NCI-H1092 (cell line): Measurements from ENCODE around the gene PKHD1.
A peak's percentile ranks its signal among the peaks of the same experiment; 100 is the strongest.
"Not testable (repeated sequence)": the region's sequence is repeated elsewhere in the genome, so short reads cannot be mapped to it uniquely, and the experiment has no call there.

Experiments
- DNase-seq: peaks from one replicate; lab custom pipeline; 2025; lab: John Stamatoyannopoulos, UW

PKHD1 gene

DNA sequence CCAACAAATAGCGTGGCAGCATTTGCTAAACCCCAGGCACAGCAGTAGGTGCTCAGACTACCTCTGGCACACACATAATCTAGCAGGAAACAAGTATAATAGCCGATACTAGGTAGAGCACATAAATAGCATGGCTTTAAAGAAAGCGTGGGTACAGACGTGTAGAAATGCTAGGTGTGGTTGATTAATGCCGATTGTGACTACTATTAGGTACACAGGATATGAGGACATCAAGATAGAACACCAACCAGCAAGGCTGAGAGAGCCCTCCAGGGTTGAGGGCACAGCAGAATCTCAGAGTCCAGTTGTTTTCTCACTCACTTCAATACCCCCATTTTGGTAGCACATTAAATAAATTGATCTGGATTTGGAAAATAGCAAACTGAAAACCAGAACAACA is 100.5 kb downstream of the PKHD1 start:
- DNase-seq = no peak

DNA sequence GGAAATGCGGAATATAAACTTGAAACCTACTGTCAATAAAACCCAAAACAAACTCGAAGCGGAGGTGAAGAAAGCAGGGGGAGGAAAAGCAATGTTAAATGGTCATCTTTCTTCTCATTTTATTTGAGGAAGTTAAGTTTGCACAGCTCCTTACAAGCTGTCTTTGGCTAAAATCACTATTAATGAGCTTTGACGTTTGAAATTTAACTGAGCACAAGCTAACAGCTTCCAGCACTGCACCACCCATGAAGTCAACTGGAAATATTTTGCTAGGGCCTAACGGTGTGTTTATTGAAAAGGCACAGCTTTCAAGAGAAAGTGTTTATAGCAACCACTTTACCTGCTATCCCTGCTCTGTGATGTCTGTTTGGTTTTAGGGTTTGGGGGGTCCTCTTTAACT is 103.8 kb downstream of the PKHD1 start:
- DNase-seq = no peak

DNA sequence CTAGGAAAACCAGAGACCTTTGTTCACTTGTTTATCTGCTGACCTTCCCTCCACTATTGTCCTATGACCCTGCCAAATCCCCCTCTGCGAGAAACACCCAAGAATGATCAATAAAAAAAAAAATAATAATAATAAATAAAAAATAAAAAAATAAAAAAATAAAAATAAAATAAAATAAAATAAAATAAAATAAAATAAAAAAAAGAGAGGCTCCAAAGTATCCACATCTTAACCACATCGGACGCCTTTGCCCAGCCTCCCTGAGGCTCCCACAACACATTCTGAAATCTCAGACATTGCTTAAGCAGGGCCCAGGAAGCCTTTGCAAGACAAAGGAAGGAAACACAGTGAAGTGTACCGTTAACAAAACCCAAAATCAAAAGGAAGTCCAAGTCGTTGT is 104.7 kb downstream of the PKHD1 start:
- not testable (repeated sequence) for DNase-seq

DNA sequence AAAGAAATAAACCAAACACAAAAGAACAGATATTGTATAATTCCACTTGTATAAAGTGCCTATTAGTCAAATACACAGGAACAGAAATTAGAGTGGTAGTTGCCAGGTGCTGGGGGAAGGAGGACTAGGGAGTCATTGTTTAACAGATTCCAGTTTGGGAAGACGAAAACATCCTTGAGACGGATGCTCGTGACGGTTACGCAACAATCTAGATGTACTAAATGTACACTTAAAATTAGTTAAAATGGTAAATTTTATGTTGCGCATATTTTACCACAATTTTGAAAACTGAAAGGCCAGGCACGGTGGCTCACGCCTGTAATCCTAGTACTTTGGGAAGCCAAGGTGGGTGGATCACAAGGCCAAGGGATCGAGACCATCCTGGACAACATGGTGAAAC is 111.0 kb downstream of the PKHD1 start:
- DNase-seq = no peak

DNA sequence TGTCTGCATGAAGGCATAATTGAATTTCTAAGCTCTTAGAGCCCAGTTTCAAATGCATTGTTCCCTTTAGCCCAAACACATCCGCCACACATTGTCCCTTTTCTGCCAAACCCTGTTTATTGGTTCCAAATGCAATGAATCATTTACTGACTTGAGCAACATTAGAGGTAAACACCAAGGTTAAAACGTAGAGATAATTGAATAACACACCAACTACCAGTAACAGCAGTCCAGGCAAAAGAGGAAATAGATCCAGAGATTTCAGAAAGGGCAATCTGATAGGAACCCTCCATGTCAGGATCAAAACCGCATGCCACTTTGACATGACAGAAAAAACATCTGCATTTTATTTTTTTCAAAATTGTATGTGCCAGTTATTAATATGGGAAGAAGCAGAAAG is 114.8 kb downstream of the PKHD1 start:
- no peak for DNase-seq

DNA sequence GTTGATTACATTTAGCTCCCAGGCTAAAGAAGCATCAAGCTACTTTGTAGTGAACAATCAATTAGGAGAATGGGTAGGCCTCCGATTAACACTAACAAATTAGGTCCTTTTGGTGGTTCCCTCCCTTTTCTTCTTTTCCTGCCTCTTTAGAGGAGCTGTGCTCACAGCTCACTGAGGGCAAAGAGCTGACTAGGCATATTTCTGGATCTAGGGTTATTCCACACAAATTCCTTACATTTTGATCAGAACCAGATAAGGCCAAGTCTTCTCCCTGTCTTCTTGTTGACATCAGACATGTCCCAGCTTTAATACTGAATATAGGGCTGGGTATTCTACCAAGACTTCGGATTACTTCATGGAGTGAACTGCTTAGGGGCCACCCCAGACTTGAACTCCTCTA is 119.1 kb downstream of the PKHD1 start:
- no peak for DNase-seq

DNA sequence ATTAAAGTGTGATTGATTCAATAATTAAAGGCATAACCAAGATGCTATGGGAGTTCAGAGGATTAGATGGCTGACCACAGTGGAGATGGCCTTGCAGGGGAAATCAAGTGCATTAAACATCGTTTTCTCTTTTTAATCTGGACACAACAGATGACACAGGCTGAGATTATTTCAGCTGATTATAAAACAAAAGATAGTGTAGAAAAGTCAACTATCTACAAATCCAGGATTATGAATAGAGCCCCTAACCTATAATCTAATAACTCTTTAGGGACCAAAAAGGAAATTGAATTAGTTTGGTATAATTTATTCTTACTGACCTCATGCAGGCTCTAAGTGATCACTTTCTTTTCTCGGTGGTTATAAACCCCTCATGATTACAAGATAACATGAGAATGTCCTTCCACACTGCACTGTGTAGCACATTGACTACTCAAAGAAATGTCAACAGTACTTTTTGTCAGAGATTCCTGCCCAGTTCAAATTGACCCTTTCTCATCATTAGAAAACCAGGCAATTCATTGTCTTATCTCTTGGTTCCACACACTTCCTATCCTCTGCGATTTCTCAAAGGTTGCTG is 122.1 kb downstream of the PKHD1 start:
- no peak for DNase-seq

DNA sequence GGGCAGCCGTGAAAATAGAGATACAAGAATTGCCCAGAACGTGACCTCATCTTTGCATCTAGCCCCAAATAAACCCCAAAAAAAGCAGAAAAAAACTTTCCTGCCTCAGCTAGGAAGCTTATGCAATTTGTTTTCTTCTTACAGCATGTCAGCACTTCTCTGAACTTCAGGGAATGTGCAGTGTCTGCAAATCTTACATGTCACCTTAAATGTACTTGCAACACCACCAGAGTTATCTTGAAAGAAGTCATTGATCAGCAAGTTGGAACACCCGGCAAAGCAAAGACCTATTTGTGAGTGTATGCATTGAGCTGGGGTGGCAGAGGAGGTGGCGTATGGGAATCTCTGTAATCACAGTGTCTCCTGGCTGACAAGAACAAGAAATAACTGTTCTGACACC is 123.4 kb downstream of the PKHD1 start:
- no peak for DNase-seq

DNA sequence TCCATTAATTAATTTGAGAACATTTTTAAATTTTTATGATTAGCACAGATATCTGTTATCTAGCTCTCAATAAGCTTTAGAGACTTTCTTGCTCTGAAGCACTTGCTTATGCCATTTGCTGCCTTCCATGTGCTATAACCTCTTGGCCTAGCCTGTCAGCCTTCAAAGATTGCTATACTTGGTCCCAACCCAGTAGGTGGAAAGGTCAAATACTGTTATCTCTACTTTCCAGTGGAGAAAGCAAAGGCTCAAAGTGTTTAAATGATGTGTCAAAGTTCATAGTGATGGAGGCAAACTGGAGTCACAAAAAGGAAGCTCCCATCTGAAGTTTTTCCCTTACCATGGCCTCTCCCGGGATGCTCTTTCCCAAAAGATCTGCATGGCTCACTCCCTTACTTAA is 125.1 kb downstream of the PKHD1 start:
- no peak for DNase-seq

DNA sequence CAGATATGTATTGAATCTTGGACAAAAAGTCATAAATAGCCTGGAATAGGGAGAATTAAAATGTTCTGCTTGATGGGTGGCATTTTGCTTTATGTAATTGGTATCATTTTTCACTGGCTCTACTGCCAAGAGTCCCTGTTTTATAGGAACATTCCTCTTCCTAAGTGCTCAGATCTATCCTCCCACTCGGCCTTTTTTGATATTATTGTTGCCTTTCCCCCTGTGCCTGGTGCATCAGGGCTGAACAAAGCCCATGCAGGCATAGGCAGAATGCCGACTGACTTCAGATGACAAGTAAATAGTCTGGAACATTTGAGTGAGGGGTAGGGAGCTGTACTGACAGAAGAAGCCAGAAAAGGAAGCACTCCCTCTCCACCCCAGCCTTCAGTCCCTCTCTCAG is 127.0 kb downstream of the PKHD1 start:
- DNase-seq = no peak

DNA sequence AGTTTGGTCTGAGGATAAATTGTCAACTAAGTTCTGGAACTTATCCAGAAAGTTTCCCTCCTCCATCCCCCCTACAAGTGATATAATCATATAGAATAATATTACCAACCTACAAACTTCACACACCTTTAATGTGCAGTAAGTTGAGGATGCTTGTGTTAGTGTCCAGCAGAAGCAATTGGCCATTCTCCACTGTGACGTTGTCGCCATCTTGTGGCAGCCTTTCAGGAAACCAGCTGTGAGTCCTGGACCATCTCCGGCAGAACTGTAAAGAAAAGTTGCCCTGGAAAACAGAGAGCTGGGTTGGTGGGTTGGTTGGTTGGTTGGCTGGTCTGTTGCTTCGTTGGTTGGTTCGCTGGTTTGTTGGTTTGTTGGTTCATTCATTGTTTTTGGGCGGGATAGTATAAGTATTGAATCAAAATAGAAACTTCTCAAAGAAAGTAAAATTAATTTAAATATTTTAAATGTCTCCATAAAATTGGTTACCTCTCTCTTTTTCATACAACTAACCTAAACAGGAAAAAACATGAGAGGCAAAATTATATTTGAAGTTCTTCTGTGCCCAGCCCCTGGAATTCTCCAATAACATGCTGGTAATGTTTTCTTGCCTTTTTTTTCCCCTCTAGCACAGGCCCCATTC is 127.5 kb downstream of the PKHD1 start:
- DNase-seq = peak; percentile 20

DNA sequence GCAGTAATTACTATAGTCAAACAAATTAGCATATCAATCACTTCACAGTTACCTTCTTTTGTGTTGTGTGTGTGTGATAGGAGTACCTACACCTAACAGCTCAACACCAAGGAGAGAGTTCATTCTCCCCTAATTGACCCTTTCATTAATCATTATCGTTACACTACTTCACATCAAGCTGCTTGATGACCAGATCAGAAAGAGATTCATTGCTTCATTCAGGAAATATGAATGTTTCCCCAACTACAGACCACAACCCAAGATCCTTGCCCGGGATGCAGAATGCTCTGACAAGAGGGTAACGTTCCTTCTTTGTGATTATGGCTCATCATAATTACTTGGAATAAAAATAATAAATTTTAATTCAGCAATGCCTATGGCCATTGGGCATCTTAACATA is 132.7 kb downstream of the PKHD1 start:
- no peak for DNase-seq

DNA sequence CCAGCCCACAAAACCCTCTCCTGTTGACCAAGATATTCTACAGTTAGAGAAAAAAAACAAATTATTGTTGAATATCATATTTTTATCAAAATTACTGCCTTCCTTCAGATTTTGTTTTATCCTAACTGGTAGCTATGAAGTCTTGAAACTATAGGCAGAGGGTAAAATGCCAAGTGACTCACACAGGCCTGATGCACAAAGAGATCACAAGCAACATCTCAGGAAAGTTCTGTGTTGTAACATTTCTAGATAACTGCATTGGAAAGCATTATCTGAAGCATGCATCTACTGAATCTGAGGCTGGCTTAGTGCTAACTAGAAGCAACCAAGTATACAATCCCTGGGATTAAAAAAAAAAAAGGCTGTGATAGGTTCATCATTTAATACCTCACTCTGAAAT is 134.2 kb downstream of the PKHD1 start:
- DNase-seq = no peak

DNA sequence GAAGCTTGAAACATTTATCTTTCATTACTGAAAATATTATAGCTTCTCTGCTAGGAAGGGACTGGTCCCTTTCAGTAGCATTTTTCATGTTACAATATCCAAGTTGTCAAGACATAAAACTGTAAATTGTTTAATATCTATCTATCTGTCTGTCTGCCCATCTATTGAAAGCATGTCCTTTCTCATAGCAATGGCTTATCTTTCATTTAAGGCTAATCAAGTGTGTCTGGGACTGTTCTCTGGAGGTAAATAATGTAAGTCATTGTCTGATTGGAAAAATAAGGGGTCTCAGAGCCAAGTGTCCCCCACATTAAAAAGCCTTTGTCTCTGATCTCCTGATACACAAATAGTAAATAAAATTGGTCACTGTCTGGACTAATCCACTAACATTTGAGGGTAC is 135.5 kb downstream of the PKHD1 start:
- DNase-seq = no peak

DNA sequence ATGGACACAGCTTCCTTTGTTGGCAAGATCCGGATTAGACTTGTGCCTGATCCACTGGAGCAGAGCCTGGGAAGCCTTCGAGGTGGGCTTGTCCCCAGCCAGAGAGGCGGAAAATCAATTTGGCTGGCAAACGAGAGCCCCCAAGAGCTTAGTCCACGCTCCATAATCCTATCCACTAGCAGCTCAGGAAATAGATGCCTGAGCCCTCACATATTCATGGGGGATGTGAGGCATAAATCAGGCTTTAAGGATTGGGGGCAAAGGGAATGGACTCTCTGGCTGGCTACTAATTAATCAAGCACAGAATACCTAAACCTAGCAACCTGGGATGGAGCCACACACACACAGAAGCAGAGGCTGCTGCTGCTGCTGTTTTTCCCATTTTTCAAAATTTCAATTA is 137.9 kb downstream of the PKHD1 start:
- no peak for DNase-seq

DNA sequence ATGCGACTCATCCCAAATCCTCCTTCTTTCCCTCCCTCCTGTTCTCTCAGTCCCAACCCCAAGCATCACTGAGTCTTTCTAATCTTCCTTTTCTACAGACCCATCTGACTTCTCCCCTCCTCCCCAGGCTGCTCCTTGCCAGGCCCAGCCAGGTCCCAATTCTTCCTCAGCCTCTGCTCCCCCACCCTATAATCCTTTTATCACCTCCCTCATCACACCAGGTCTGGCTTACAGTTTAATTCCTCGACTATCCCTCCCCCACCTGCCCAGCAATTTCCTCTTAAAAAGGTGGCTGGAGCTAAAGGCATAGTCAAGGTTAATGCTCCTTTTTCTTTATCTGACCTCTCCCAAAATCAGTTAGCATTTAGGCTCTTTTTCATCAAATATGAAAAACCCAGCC is 147.7 kb downstream of the PKHD1 start:
- DNase-seq = not testable (repeated sequence)

DNA sequence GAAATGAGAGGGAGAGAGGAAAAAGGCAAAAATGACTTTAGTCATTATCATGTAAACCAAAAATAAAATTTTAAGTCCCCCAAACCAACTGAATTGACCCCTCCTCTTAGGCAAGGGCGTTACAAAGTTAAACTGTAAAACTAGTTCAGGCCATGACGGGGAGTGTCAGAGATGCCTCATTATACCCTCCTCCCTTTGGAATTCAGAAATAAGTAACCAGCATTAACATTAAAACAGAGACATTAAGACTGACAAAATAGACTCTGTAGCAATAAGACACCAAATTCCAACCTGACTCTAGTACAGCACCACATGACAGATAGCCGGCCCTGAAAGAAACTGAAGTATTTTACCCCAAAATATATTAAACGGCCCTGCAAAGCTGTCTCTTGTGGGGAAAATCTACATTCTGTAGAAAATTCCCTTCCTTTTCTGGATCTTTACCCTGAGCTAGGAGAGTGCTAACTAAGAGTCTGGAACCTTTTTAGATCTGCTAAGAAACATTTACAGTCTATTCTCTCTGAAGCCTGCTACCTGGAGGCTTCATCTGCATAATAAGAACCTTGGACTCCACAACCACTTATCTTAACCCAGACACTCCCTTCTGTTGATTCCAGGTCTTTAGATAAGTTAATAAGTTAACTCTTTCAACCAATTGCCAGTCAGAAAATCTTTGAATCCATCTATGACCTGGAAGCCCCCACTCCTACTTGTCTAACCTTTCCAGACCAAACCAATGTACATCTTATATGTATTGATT is 150.7 kb downstream of the PKHD1 start:
- no peak for DNase-seq

DNA sequence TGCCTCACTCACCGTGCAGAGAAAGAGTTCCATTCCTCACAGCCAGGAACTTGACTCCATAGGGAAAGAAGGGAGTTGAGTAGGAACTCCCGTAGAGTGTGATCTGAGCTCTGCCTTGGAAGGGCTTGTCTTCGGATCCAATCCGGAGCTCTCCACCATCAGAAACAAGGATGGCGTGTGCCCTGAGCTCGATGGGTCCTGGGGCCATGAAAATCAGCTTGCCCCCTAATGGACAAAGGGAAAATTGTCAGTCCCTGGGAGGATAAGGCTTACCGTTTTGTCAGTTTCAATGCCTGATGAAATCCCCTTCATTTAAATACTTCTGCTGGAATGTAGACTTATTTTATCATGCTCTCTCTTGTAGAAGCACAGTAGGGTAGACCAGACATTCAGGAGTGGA is 153.3 kb downstream of the PKHD1 start:
- no peak for DNase-seq

DNA sequence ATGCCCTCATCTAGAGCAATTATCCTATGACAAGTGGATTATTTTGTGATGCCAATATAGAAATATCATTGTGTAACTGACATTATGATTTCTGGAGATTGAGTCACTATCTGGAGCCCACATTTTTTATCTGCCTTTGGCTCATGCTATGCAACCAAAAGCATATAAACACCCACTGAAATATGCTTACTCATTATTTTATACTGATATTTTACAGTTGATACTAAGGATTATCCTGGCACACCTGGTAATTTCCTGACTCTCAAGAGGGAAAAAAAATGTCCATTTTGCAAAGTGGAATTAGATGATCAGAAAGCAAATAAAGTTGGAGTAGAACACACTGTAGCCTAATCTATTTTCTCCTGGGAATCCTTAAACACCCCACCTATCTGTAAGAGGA is 154.5 kb downstream of the PKHD1 start:
- no peak for DNase-seq

DNA sequence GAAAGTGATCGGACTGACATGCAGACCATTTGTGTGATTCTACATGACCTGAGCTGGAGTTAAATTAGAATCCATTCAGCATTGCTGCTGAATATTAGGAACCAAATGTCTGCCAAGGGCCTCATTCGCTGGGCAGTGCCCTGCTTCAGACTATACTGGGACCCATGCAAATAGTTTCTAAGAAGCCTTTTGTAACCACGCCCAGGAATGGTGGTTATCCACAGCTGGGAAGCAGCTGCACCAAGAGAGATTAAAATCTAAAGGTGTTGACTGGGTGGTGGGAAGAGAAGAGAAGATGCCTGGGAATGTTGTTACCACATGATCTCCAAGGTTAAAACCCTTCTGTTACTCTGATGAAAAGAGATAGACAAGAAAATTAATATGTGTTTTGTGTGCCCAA is 156.8 kb downstream of the PKHD1 start:
- no peak for DNase-seq

DNA sequence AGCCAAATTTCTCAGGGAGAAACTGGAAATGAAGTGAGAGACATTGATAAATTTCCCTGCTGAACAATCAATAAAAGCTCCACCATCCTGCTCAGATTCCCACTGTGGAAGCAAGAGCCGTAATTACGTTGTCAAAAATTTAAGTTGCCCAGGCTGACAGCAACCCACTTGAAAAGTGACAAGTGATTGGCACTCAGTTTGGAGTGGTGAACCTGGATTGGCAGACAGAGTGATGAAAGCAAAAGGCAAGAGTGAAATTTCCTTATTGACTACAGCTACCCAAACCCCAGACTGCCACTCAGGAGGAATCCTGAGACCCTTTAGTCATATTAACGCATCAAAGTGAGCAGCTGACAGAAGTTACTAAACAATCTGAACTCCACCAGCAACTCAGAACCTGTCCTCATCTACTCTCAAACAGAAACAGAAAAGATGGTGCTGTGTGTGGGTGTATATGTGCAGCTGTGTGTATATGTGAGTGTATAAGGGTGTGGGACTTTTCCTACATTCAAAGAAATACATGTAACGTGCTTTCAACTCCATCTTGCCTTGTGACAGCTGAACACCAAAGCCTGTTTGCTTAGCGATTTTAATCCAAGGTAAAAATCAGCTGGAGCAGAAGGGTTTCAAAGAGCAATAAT is 157.4 kb downstream of the PKHD1 start:
- DNase-seq = no peak

DNA sequence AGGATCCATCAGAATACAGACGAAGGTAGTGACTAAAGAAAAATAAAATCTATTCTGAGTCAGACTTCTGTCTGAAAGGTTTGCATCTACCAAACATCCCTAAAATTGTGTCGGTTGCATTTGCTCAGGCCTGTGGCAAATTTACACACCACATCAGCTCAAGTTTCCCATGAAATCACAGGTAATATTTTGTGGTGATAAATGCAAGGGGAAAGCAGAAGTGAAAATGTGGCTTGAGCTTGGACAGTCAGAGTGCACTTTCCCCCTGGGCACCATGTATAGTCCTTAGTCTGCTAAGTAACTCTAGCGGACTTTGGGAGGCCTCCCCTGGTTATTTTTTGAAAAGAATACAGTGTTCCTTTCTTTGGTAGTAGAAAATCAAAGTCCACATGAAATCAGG is 159.1 kb downstream of the PKHD1 start:
- no peak for DNase-seq

DNA sequence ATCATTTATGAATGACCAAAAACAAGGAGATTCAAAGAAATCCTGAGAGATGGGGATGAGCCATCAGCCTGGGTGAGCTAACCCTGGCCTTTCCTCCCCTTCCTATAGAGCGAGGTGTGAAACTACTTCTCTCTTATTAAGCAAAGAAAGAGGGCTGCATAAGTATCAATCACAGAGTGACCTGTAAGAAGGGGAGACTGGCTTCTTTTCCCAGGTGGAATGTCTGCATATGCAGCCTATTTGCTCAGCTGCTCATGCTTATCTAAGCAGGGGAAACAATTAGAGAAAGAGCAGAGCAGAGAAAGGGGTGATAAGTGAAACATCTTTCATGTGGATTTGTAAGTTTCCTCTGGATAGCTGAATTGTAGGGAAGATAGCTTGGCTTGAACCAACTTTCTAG is 160.0 kb downstream of the PKHD1 start:
- no peak for DNase-seq
